ENCODE results near the gene BCL2L12. TPM values are rescaled to one million over a fixed set of nuclear protein-coding genes. Genes with fewer than 3 reads are reported as not detected.

The BCL2L12 gene
- total RNA-seq, 1 donor from 2014 or later = 14.7 TPM

- peaks cover 17% of the 10 kb centered on the region for H3K4me1 ChIP-seq
- H3K9me3 ChIP-seq = no peaks in the 10 kb centered on the region
- no peaks in the 10 kb centered on the region for H3K27me3 ChIP-seq
- H3K36me3 ChIP-seq = no peaks in the 10 kb centered on the region
- no peak overlapping the region for H3K27ac ChIP-seq
- no peak for DNase-seq (ENCODE audit: extremely low spot score in 2 of 2)
- intact Hi-C loops (cut with DNase I) = no loop called here
- TF ChIP-seq POLR2A (IDR thresholded peaks at IDR 0.05) (no peak), POLR2AphosphoS5 (IDR thresholded peaks at IDR 0.05; ENCODE audit: insufficient read depth in 1 of 2, low read depth in 1 of 2) (no peak)
- TF ChIP-seq, protein P1, sequence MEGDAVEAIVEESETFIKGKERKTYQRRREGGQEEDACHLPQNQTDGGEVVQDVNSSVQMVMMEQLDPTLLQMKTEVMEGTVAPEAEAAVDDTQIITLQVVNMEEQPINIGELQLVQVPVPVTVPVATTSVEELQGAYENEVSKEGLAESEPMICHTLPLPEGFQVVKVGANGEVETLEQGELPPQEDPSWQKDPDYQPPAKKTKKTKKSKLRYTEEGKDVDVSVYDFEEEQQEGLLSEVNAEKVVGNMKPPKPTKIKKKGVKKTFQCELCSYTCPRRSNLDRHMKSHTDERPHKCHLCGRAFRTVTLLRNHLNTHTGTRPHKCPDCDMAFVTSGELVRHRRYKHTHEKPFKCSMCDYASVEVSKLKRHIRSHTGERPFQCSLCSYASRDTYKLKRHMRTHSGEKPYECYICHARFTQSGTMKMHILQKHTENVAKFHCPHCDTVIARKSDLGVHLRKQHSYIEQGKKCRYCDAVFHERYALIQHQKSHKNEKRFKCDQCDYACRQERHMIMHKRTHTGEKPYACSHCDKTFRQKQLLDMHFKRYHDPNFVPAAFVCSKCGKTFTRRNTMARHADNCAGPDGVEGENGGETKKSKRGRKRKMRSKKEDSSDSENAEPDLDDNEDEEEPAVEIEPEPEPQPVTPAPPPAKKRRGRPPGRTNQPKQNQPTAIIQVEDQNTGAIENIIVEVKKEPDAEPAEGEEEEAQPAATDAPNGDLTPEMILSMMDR (IDR thresholded peaks at IDR 0.05) = peak; percentile 56 to 84 (median 67)
- H3K4me3 ChIP-seq = no peak overlapping the region
Measured at GRCh38 chr19:49672131-49672919, 6.6 kb downstream of the BCL2L12 start.

GRCh38 chr19:49676136-49676783 is 10.5 kb downstream of the BCL2L12 start:
- Histone ChIP-seq H3K27me3 (no peaks in the 10 kb centered on the region), H3K4me1 (peaks cover 54% of the 10 kb centered on the region), H3K36me3 (peaks cover 0 to 3% of the 10 kb centered on the region in 2 donors), H3K4me3 (peak overlapping the region; percentile 32 to 40), H3K27ac (peak overlapping the region; percentile 95), H3K9me3 (no peaks in the 10 kb centered on the region)
- intact Hi-C loops (cut with DNase I) = no loop called here
- peak in 1 of 2 donors; percentile 96 for DNase-seq (ENCODE audit: extremely low spot score in 2 of 2)
- TF ChIP-seq, protein P1 (IDR thresholded peaks at IDR 0.05) = no peak
- peak in 1 of 2 donors; percentile 21 for TF ChIP-seq POLR2A (IDR thresholded peaks at IDR 0.05)
- TF ChIP-seq POLR2AphosphoS5 (IDR thresholded peaks at IDR 0.05; ENCODE audit: insufficient read depth in 1 of 2, low read depth in 1 of 2) = peak in 1 of 2 donors; percentile 55

- peaks cover 59% of the 10 kb centered on the region for H3K4me1 ChIP-seq
- peak overlapping the region; percentile 95 for H3K27ac ChIP-seq
- intact Hi-C loops (cut with DNase I) = no loop called here
- H3K27me3 ChIP-seq = no peaks in the 10 kb centered on the region
- no peaks in the 10 kb centered on the region for H3K9me3 ChIP-seq
- peak; percentile 100 for DNase-seq (ENCODE audit: extremely low spot score in 2 of 2)
- peak overlapping the region; percentile 80 to 89 for H3K4me3 ChIP-seq
- H3K36me3 ChIP-seq = peaks cover 0 to 9% of the 10 kb centered on the region in 2 donors
- TF ChIP-seq POLR2A (IDR thresholded peaks at IDR 0.05) (no peak), POLR2AphosphoS5 (IDR thresholded peaks at IDR 0.05; ENCODE audit: insufficient read depth in 1 of 2, low read depth in 1 of 2) (peak in 1 of 2 donors; percentile 79)
- TF ChIP-seq, protein P1 (IDR thresholded peaks at IDR 0.05) = no peak
Measured at GRCh38 chr19:49676784-49677230, 11.1 kb downstream of the BCL2L12 start.

- TF ChIP-seq, protein P1 (IDR thresholded peaks at IDR 0.05) = no peak
- TF ChIP-seq POLR2A (IDR thresholded peaks at IDR 0.05) = peak in 1 of 2 donors; percentile 86
- TF ChIP-seq POLR2AphosphoS5 (IDR thresholded peaks at IDR 0.05; ENCODE audit: insufficient read depth in 1 of 2, low read depth in 1 of 2) = peak in 1 of 2 donors; percentile 96
- peak within 1 kb of the TSS; percentile 95 for H3K27ac ChIP-seq
- H3K4me3 ChIP-seq = peak within 1 kb of the TSS; percentile 80 to 89
- H3K27me3 ChIP-seq = no peaks in the 10 kb centered on the region
- H3K36me3 ChIP-seq = peaks cover 0 to 14% of the 10 kb centered on the region in 2 donors
- H3K4me1 ChIP-seq = peaks cover 54% of the 10 kb centered on the region
- intact Hi-C loops (cut with DNase I) = no loop called here
- DNase-seq (ENCODE audit: extremely low spot score in 2 of 2) = no peak
- H3K9me3 ChIP-seq = no peaks in the 10 kb centered on the region
Measured at GRCh38 chr19:49677231-49677900, 11.6 kb downstream of the BCL2L12 start, which contains the start of gene PRMT1. TSS of gene PRMT1 (plus strand) at chr19:49677271. CDS start at chr19:49677281, 10 bp downstream.

Data from vagina (tissue), 2 donors.